ENCODE results near the gene NLK. TPM values are rescaled to one million over a fixed set of nuclear protein-coding genes. Genes with fewer than 3 reads are reported as not detected.

The NLK gene
- total and polyA plus RNA-seq, 5 donors, result 11.7 to 28.1 (median 21.9) TPM

DNA sequence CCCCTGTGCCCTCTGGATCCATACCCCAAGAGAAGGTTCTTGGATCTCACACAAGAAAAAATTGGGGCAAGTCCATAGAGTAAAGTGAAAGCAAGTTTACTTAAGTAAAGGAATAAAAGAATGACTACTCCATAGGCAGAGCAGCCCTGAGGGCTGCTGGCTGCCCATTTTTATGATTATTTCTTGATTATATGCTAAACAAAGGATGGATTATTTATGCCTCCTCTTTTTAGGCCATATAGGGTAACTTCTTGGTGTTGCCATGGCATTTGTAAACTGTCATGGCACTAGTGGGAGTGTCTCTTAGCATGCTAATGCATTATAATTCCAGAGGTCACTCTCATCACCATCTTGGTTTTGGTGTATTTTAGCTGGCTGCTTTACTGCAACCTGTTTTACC lies 70.8 kb downstream of the NLK start:
- intact Hi-C loops (cut with DNase I), result no loop called here
- DNase-seq, result no peak
- Histone ChIP-seq H3K27me3 (ENCODE audit: control insufficient read depth, insufficient read depth) (no peaks in the 10 kb centered on the region), H3K4me1 (ENCODE audit: control insufficient read depth, insufficient read depth, low read length) (peaks cover 7% of the 10 kb centered on the region), H3K27ac (ENCODE audit: low read length) (no peak overlapping the region), H3K4me3 (ENCODE audit: low read length) (no peak overlapping the region), H3K9me3 (ENCODE audit: control insufficient read depth, low read length) (no peaks in the 10 kb centered on the region)
- no peak for ATAC-seq

DNA sequence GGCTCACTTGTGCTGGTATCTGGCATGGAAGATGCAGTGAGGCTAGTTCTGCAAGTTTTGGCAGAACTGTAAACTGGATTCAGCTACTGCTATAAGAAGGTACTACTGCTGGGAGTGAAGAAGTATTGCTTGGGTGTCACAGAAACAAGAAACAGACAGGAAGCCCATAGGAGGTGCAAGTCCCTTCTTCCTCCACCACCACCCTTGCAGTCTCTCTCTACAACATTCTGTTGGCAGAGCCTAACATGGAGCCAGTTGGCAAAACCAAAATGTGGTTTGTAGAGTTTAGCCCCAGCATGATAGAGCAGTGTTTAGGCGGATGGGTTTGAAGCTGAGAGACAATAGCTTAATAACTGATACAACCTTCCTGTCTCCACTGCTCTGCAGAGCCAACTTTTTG lies 72.6 kb downstream of the NLK start:
- H3K27ac ChIP-seq (ENCODE audit: low read length), result no peak overlapping the region
- peaks cover 7% of the 10 kb centered on the region for H3K4me1 ChIP-seq (ENCODE audit: control insufficient read depth, insufficient read depth, low read length)
- 97% methylated on average over 1 of the region's 1 CpG for WGBS
- intact Hi-C loops (cut with DNase I), result no loop called here
- no peaks in the 10 kb centered on the region for H3K9me3 ChIP-seq (ENCODE audit: control insufficient read depth, low read length)
- ATAC-seq (no peak), DNase-seq (no peak)
- H3K27me3 ChIP-seq (ENCODE audit: control insufficient read depth, insufficient read depth), result no peaks in the 10 kb centered on the region
- no peak overlapping the region for H3K4me3 ChIP-seq (ENCODE audit: low read length)

DNA sequence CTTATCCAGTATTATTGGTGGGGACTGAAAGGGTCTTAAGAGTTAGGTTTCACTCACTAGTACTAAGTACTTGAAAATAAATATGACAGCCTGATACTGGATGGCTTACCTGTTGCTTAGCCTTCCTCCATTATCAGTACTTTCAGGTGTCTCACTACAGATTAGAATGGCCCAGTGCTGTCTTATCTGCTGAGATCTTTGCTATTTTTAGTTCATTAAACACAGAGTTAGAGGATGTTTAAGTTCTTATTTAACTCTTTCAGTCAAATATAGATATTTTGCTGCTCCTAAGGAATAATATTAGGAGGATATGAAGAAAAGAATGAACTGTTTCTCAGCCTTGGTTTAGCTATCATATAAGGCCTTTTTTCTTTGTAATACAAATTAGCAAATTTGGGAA lies 74.8 kb downstream of the NLK start:
- ATAC-seq, result no peak
- peaks cover 7% of the 10 kb centered on the region for H3K4me1 ChIP-seq (ENCODE audit: control insufficient read depth, insufficient read depth, low read length)
- intact Hi-C loops (cut with DNase I), result no loop called here

DNA sequence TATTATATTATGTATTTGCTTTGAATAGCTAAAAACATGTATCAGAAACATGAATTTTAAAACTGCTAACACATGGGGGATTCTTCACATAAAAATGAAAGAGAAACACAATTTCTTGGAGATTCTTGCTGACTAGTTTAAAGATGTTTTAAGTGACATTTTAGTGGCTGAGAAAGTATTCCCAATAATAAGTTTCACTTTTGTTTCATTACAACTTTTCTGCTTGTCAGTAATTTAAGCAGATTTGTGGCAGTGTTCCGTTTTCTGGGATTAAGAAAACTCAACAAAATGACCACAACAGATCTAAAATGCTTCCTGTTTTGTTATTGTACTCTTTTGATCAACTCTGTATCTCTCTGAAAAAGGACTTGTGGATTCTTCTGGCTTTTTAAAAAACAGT lies 75.9 kb downstream of the NLK start:
- Histone ChIP-seq H3K27ac (ENCODE audit: low read length) (no peak overlapping the region), H3K27me3 (ENCODE audit: control insufficient read depth, insufficient read depth) (no peaks in the 10 kb centered on the region), H3K9me3 (ENCODE audit: control insufficient read depth, low read length) (no peaks in the 10 kb centered on the region), H3K4me1 (ENCODE audit: control insufficient read depth, insufficient read depth, low read length) (peaks cover 4% of the 10 kb centered on the region), H3K4me3 (ENCODE audit: low read length) (no peak overlapping the region)
- DNase-seq, result no peak
- ATAC-seq, result no peak
- WGBS, result 51% methylated on average over 1 of the region's 1 CpG
- intact Hi-C loops (cut with DNase I), result no loop called here

More for the DNA sequence above, 74.8 kb downstream of the NLK start:
- no peaks in the 10 kb centered on the region for H3K27me3 ChIP-seq (ENCODE audit: control insufficient read depth, insufficient read depth)
- DNase-seq, result no peak
- no peak overlapping the region for H3K4me3 ChIP-seq (ENCODE audit: low read length)
- no peaks in the 10 kb centered on the region for H3K9me3 ChIP-seq (ENCODE audit: control insufficient read depth, low read length)
- no peak overlapping the region for H3K27ac ChIP-seq (ENCODE audit: low read length)

DNA sequence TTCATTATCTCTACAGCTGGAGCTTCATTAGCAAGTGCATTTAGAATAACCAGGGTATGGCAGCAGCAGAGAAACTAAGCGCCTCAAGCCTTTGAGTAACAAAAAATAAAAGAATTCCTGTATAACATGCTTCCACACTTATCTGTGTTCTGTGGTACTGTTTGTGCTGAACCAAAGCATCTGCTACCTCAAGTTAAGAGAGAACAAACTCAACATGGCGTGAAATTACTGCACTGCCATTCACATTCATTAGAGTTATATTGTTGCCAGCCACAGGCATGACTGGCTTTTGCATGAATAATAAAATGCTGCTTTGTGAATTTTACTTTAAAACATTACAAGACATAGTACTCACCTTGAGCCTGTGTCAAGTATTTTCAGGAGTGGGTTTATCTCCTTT lies 76.6 kb downstream of the NLK start:
- 93% methylated on average over 2 of the region's 2 CpGs for WGBS
- Histone ChIP-seq H3K4me3 (ENCODE audit: low read length) (no peak overlapping the region), H3K27ac (ENCODE audit: low read length) (no peak overlapping the region), H3K9me3 (ENCODE audit: control insufficient read depth, low read length) (no peaks in the 10 kb centered on the region), H3K27me3 (ENCODE audit: control insufficient read depth, insufficient read depth) (no peaks in the 10 kb centered on the region), H3K4me1 (ENCODE audit: control insufficient read depth, insufficient read depth, low read length) (peaks cover 2% of the 10 kb centered on the region)
- intact Hi-C loops (cut with DNase I), result no loop called here
- DNase-seq, result no peak
- ATAC-seq, result peak in 1 of 2 donors; percentile 29

DNA sequence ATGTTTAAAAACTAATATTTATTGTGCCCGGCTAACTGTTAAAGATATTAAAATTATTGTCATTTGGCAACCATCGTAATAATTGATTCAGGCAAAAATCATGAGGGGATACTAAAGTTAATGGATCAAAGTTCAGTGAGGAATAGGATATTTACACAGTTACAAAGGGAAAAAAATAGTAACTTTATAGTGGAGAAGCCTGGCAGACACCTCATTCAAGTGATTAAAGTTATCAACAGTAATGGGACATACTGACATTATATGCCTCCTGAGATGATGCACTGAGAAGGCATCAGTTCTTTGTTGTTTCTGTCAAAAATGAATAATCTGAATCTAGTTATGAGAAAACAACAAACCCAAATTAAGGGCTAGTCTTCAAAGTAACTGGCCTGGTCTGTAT lies 77.1 kb downstream of the NLK start:
- no peak overlapping the region for H3K4me3 ChIP-seq (ENCODE audit: low read length)
- WGBS, result 97% methylated on average over 2 of the region's 2 CpGs
- H3K4me1 ChIP-seq (ENCODE audit: control insufficient read depth, insufficient read depth, low read length), result peaks cover 2% of the 10 kb centered on the region
- no peaks in the 10 kb centered on the region for H3K27me3 ChIP-seq (ENCODE audit: control insufficient read depth, insufficient read depth)
- intact Hi-C loops (cut with DNase I), result no loop called here
- ATAC-seq, result no peak
- no peak for DNase-seq
- H3K9me3 ChIP-seq (ENCODE audit: control insufficient read depth, low read length), result no peaks in the 10 kb centered on the region
- H3K27ac ChIP-seq (ENCODE audit: low read length), result no peak overlapping the region

DNA sequence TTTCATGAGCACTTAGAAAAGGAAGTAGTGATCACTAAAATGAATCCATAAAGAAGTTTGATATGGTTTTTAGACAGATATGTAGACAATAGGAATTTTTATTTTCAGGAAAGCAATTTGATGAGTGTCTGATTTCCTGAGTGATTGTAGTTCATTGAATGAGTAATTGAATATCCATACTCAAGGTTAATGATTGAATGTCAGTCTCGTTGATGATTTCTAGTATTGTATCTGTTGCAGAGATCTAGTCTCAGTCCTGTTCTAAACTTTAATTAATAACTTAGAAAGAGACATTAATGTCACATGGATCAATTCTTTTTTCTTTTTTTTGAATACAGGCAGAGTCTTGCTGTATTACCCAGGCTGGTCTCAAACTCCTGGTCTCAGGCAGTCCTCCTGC lies 78.3 kb downstream of the NLK start:
- H3K4me3 ChIP-seq (ENCODE audit: low read length), result no peak overlapping the region
- H3K27ac ChIP-seq (ENCODE audit: low read length), result no peak overlapping the region
- DNase-seq (no peak), ATAC-seq (no peak)
- H3K4me1 ChIP-seq (ENCODE audit: control insufficient read depth, insufficient read depth, low read length), result no peaks in the 10 kb centered on the region
- WGBS, result 68% methylated on average over 1 of the region's 1 CpG
- H3K9me3 ChIP-seq (ENCODE audit: control insufficient read depth, low read length), result no peaks in the 10 kb centered on the region
- intact Hi-C loops (cut with DNase I), result no loop called here
- H3K27me3 ChIP-seq (ENCODE audit: control insufficient read depth, insufficient read depth), result no peaks in the 10 kb centered on the region

DNA sequence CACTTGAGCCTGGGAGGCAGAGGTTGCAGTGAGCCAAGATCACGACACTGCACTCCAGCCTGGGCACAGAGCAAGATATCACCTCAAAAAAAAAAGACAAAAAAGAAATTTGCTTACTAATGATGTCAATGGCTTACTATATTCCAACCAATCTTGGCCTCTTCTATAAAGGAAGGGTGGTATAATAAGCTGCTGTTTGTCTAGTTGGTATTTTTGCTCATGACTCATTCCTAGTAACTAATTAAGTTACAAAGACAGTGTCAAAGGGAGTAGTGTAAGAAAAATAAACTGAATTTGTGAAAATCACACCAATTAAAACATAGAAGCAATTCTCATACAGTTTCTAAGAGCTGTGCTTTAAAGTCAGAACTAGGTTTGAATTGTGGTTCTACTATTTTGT lies 82.5 kb downstream of the NLK start:
- Histone ChIP-seq H3K4me1 (ENCODE audit: control insufficient read depth, insufficient read depth, low read length) (no peaks in the 10 kb centered on the region), H3K27me3 (ENCODE audit: control insufficient read depth, insufficient read depth) (no peaks in the 10 kb centered on the region), H3K9me3 (ENCODE audit: control insufficient read depth, low read length) (no peaks in the 10 kb centered on the region), H3K4me3 (ENCODE audit: low read length) (no peak overlapping the region), H3K27ac (ENCODE audit: low read length) (no peak overlapping the region)
- 97% methylated on average over 1 of the region's 1 CpG for WGBS
- intact Hi-C loops (cut with DNase I), result no loop called here
- ATAC-seq (no peak), DNase-seq (no peak)

DNA sequence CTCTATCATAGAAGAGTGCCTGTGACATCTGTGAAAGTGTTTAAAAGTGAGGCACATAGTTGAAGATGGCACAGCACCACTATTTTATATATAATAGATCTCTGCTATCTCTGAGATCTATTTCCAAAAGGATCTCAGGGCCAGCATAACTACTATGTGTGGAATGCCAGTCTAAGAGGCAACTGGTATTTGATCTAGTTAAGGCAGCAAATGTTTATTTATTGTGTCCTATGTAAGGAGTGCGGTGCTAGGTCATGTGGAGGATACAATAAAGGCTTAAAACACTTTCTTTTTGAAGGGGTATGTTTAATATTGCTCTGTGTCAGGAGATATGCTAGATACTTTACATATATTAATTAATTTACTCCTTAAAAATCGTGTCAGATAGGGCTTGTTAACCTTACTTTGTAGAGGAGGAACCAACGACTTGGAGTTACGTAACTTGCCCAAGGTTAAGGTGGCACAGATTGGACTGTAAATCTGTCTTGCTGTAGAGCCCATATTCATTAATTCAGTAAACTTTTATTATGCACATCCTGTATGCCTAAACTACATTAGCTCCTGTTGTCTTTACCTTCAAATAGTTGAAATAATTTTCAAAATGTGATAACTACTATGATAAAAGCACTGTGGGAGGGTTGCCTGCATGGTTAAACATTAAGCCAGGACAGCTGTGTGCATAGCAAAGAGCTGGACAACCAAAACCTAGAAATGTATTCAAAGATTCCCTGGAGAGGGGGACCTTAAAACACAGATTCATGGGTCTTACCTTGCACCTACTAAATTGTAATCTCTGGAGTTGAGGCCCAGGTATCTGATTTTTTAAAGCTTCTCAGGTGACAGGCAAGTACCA lies 83.3 kb downstream of the NLK start:
- Histone ChIP-seq H3K9me3 (ENCODE audit: control insufficient read depth, low read length) (no peaks in the 10 kb centered on the region), H3K4me3 (ENCODE audit: low read length) (no peak overlapping the region), H3K27me3 (ENCODE audit: control insufficient read depth, insufficient read depth) (no peaks in the 10 kb centered on the region), H3K4me1 (ENCODE audit: control insufficient read depth, insufficient read depth, low read length) (no peaks in the 10 kb centered on the region), H3K27ac (ENCODE audit: low read length) (no peak overlapping the region)
- no peak for DNase-seq
- intact Hi-C loops (cut with DNase I), result no loop called here
- ATAC-seq, result no peak
- 80% methylated on average over 4 of the region's 4 CpGs for WGBS

DNA sequence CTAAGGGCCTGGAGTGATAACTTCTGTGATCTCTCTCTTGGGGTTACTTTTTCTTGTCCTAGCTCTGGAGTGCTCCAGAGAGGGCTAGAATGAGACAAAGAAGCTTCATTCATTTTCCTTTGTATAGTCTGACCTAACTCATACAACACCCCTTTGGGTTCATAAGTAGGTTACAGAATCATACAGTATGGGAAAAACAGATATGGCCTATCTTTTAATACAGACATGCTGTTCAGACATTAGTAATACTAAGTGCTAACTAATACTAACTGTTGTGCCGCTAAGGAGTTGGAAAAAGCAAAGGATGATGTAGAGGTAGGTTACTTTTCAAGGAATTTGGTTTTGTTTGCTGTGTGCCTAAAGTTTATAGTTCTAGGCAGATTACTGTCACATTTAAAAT lies 84.7 kb downstream of the NLK start:
- no peaks in the 10 kb centered on the region for H3K4me1 ChIP-seq (ENCODE audit: control insufficient read depth, insufficient read depth, low read length)
- no peak overlapping the region for H3K27ac ChIP-seq (ENCODE audit: low read length)
- ATAC-seq (no peak), DNase-seq (no peak)
- WGBS, result 100% methylated on average over 1 of the region's 1 CpG
- H3K4me3 ChIP-seq (ENCODE audit: low read length), result no peak overlapping the region
- no peaks in the 10 kb centered on the region for H3K27me3 ChIP-seq (ENCODE audit: control insufficient read depth, insufficient read depth)
- intact Hi-C loops (cut with DNase I), result no loop called here
- H3K9me3 ChIP-seq (ENCODE audit: control insufficient read depth, low read length), result no peaks in the 10 kb centered on the region

DNA sequence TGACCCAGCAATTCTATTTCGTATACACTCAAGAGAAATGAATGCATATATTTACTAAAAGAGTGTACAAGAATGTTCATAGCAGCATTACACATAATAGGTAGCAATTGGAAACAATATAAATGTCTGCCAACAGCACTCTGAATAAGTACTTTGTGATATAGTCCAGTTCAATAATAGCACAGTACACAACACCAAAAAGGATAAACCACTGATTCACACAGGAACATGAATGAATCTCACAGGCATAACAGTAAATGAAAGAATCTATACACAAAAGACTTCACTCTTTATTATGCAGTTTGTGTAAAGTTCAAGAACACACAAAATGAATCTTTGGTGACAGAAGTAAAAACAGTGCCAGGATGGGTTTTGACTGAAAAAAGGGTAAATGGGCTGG lies 86.3 kb downstream of the NLK start:
- no peak for ATAC-seq

DNA sequence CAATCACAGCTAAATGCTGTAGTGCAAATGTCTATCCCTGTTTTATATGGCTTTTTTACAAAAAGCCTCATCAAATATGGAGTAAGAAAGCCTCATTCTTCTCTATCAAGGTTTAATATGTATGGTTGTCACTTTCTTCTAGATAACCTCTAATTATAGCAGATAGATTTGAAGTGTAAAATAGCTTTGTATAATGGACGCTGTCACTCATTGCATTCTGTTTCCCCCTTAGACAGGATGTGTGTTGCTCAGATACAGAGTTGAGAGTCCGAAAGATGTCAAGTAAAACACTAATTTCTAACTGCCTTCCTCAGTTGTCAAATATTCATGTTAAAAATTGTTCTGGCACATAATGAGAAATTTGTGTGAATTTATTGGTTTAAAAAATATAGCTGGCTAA lies 88.0 kb downstream of the NLK start:
- no peak for DNase-seq
- 81% methylated on average over 2 of the region's 2 CpGs for WGBS
- intact Hi-C loops (cut with DNase I), result no loop called here

More for the DNA sequence above, 86.3 kb downstream of the NLK start:
- H3K27ac ChIP-seq (ENCODE audit: low read length), result no peak overlapping the region
- DNase-seq, result no peak
- no peak overlapping the region for H3K4me3 ChIP-seq (ENCODE audit: low read length)
- H3K4me1 ChIP-seq (ENCODE audit: control insufficient read depth, insufficient read depth, low read length), result no peaks in the 10 kb centered on the region
- H3K9me3 ChIP-seq (ENCODE audit: control insufficient read depth, low read length), result no peaks in the 10 kb centered on the region
- no peaks in the 10 kb centered on the region for H3K27me3 ChIP-seq (ENCODE audit: control insufficient read depth, insufficient read depth)
- intact Hi-C loops (cut with DNase I), result no loop called here
- 94% methylated on average over 1 of the region's 1 CpG for WGBS

More for the DNA sequence above, 88.0 kb downstream of the NLK start:
- H3K9me3 ChIP-seq (ENCODE audit: control insufficient read depth, low read length), result no peaks in the 10 kb centered on the region
- H3K4me1 ChIP-seq (ENCODE audit: control insufficient read depth, insufficient read depth, low read length), result no peaks in the 10 kb centered on the region
- H3K27me3 ChIP-seq (ENCODE audit: control insufficient read depth, insufficient read depth), result no peaks in the 10 kb centered on the region
- no peak overlapping the region for H3K4me3 ChIP-seq (ENCODE audit: low read length)
- no peak for ATAC-seq
- H3K27ac ChIP-seq (ENCODE audit: low read length), result no peak overlapping the region

All from right cardiac atrium (tissue), 5 donors.